OCI-LY1 (cell line): Measurements from ENCODE around the gene HCK.
"Not testable (repeated sequence)": the region's sequence is repeated elsewhere in the genome, so short reads cannot be mapped to it uniquely, and the experiment has no call there.

ENCODE experiments used
- EZH2 ChIP-seq: fragments of 200-600 bp; sonication (generic), shearing (Covaris generic); IDR thresholded peaks from 2 replicates; pipeline ENCODE4 v1.8.0; 2017; ENCODE audit warnings: borderline replicate concordance, mixed run types, mild to moderate bottlenecking, antibody characterized with exemption, low read length, moderate library complexity, mixed read lengths
- TF ChIP-seq, protein P1 (sequence below): fragments of 200-600 bp; sonication (generic), shearing (Covaris generic); IDR thresholded peaks from 2 replicates; pipeline ENCODE4 v1.5.1; 2017; ENCODE audit warnings: mild to moderate bottlenecking, antibody characterized with exemption, low read length, moderate library complexity, mixed read lengths

DNA sequence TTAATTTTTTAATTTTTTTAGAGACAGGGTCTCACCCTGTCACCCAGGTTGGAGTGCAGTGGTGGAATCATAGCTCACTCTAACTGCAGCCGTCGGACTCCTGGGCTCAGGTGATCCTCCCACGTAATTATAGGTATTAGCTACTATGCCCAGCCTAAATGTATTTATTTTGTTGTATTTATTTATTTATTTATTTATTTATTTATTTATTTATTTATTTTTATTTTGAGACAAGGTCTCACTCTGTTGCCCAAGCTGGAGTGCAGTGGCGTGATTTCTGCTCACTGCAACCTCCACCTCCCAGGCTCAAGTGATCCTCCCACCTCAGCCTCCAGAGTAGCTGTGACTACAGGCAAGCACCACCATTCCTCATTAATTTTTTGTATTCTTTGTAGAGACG is 66.4 kb downstream of the HCK start:
- TF ChIP-seq, protein P1, sequence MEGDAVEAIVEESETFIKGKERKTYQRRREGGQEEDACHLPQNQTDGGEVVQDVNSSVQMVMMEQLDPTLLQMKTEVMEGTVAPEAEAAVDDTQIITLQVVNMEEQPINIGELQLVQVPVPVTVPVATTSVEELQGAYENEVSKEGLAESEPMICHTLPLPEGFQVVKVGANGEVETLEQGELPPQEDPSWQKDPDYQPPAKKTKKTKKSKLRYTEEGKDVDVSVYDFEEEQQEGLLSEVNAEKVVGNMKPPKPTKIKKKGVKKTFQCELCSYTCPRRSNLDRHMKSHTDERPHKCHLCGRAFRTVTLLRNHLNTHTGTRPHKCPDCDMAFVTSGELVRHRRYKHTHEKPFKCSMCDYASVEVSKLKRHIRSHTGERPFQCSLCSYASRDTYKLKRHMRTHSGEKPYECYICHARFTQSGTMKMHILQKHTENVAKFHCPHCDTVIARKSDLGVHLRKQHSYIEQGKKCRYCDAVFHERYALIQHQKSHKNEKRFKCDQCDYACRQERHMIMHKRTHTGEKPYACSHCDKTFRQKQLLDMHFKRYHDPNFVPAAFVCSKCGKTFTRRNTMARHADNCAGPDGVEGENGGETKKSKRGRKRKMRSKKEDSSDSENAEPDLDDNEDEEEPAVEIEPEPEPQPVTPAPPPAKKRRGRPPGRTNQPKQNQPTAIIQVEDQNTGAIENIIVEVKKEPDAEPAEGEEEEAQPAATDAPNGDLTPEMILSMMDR: not testable (repeated sequence)
- TF ChIP-seq EZH2: not testable (repeated sequence)
